Bronchial epithelial cell (primary cell): Measurements from ENCODE around the gene AGK. TPM values are rescaled to one million over a fixed set of nuclear protein-coding genes. Genes with fewer than 3 reads are reported as not detected.

Source experiments
- DNase-seq: peaks from one replicate; pipeline ENCODE4 v3.0.0-alpha.2; 2010; ENCODE audit warnings: low read depth
- FAIRE-seq: peaks from 2 replicates; lab custom pipeline; 2011; peaks lifted over from hg19 to GRCh38; lab: Jason Lieb, UNC
- H3K27me3 ChIP-seq: 2 replicates; pipeline ENCODE4 v1.5.1; 2011; ENCODE audit warnings: low read length; ENCODE audit not compliant: control insufficient read depth, insufficient read depth
- H3K36me3 ChIP-seq: 2 replicates; pipeline ENCODE4 v1.5.1; 2011; ENCODE audit warnings: low read length; ENCODE audit not compliant: control insufficient read depth, insufficient read depth
- H3K4me3 ChIP-seq: 2 replicates; pipeline ENCODE4 v1.5.1; 2011; ENCODE audit warnings: mild to moderate bottlenecking, low read depth, low read length, control low read depth
- total RNA-seq: library from RNA; depleted of rRNA; stranded (reverse); fragments of >200 nt; gene quantifications from 2 replicates; pipeline ENCODE4 v1.2.1, GENCODE V29; 2014
- TF ChIP-seq, protein P1 (sequence below): IDR thresholded peaks from 2 replicates; pipeline ENCODE4 v1.5.1; 2011; ENCODE audit warnings: mild to moderate bottlenecking, moderate library complexity, low read length, control low read depth, inconsistent platforms; ENCODE audit not compliant: insufficient read depth, severe bottlenecking

Gene AGK
- total RNA-seq, 1 donor from 2014 or later: 18.4 TPM

- H3K4me3 ChIP-seq: no peak overlapping the region
- DNase-seq (no peak), FAIRE-seq (no peak)
- H3K27me3 ChIP-seq: no peaks in the 10 kb centered on the region
- TF ChIP-seq, protein P1, sequence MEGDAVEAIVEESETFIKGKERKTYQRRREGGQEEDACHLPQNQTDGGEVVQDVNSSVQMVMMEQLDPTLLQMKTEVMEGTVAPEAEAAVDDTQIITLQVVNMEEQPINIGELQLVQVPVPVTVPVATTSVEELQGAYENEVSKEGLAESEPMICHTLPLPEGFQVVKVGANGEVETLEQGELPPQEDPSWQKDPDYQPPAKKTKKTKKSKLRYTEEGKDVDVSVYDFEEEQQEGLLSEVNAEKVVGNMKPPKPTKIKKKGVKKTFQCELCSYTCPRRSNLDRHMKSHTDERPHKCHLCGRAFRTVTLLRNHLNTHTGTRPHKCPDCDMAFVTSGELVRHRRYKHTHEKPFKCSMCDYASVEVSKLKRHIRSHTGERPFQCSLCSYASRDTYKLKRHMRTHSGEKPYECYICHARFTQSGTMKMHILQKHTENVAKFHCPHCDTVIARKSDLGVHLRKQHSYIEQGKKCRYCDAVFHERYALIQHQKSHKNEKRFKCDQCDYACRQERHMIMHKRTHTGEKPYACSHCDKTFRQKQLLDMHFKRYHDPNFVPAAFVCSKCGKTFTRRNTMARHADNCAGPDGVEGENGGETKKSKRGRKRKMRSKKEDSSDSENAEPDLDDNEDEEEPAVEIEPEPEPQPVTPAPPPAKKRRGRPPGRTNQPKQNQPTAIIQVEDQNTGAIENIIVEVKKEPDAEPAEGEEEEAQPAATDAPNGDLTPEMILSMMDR: no peak
- no peaks in the 10 kb centered on the region for H3K36me3 ChIP-seq
Observed at GRCh38 chr7:141612861-141613260, 61.7 kb downstream of the AGK start.

DNA sequence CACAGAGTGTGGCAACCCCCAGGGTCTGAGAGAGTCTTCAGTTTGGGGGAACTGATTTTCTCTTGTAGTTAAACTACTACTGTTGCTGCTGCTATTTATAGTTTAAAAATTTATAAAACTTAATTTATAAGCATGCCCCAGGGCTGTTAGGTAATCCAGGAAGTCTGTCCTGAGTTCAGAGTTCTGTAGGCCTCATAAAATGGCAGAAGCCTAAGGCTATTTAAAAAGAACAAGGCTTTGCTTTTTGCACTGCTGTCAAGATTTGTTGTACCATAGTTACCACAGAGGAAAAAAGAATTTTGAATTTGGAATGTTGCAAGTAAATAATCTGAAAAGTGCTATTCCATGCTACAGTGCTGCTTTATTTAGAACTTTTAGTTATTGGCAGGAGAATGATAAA, 66.1 kb downstream of the AGK start:
- Histone ChIP-seq H3K36me3 (no peaks in the 10 kb centered on the region), H3K4me3 (no peak overlapping the region), H3K27me3 (no peaks in the 10 kb centered on the region)
- no peak for FAIRE-seq
- DNase-seq: no peak
- TF ChIP-seq, protein P1: no peak

GRCh38 chr7:141619745-141620144, 68.5 kb downstream of the AGK start:
- TF ChIP-seq, protein P1: no peak
- Histone ChIP-seq H3K4me3 (no peak overlapping the region), H3K27me3 (no peaks in the 10 kb centered on the region), H3K36me3 (no peaks in the 10 kb centered on the region)
- no peak for DNase-seq
- no peak for FAIRE-seq

DNA sequence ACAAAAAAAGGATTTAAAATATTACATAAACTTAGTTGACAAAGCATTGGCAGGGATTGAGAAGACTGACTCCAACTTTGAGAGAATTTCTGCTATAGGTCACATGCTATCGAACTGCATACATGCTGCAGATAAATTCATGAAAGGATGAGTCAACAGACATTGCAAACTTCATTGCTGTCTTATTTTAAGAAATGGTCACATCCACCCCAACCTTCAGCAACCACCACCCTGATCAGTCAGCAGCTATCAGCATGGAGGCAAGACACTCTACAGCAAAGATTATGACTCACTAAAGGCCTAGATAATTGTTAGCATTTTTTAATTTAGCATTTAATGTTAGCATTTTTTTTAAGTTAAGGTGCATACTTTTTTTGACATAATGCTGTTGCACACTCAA, 73.6 kb downstream of the AGK start:
- no peaks in the 10 kb centered on the region for H3K36me3 ChIP-seq
- TF ChIP-seq, protein P1: no peak
- no peak overlapping the region for H3K4me3 ChIP-seq
- no peak for DNase-seq
- no peaks in the 10 kb centered on the region for H3K27me3 ChIP-seq
- FAIRE-seq: no peak

GRCh38 chr7:141630621-141631020, 79.4 kb downstream of the AGK start:
- TF ChIP-seq, protein P1: no peak
- DNase-seq: no peak
- H3K27me3 ChIP-seq: no peaks in the 10 kb centered on the region
- peaks cover 1% of the 10 kb centered on the region for H3K36me3 ChIP-seq
- H3K4me3 ChIP-seq: no peak overlapping the region
- FAIRE-seq: no peak

GRCh38 chr7:141631525-141631924, 80.3 kb downstream of the AGK start:
- H3K4me3 ChIP-seq: no peak overlapping the region
- DNase-seq (no peak), FAIRE-seq (no peak)
- no peaks in the 10 kb centered on the region for H3K27me3 ChIP-seq
- TF ChIP-seq, protein P1: no peak
- peaks cover 1% of the 10 kb centered on the region for H3K36me3 ChIP-seq
